HepG2 (cell line): Measurements from ENCODE around the gene LDLRAD4. TPM values are rescaled to one million over a fixed set of nuclear protein-coding genes. Genes with fewer than 3 reads are reported as not detected.

Experiments
- ATAC-seq: fragments of 200-7000 bp; cut with Tn5 transposase; 3 replicates; pipeline ENCODE4 v1.9.1; 2020; ENCODE audit warnings: mild to moderate bottlenecking, moderate library complexity
- BruUV-seq: library from RNA; stranded (reverse); fragments of 400-500 nt; replicated peaks from 2 replicates; lab custom pipeline; 2021; lab: Mats Ljungman, UMichigan
- CTCF ChIA-PET: fragments of 300-600 bp; formaldehyde crosslinking; extraction: SDS; loops from one replicate; lab custom pipeline; 2021; ENCODE audit warnings: low total read pairs, inconsistent platforms, low intra/inter-chr PET ratio; lab: Yijun Ruan, JAX
- POLR2A ChIA-PET: fragments of 350-600 bp; sonication (Branson Sonifier 250); formaldehyde crosslinking; loops from one replicate; lab custom pipeline; 2020; ENCODE audit warnings: antibody characterized with exemption, inconsistent platforms; lab: Yijun Ruan, JAX
- DNase-seq: peaks from one replicate; pipeline ENCODE4 v3.0.0-alpha.2; 2015; ENCODE audit warnings: low spot score
- FAIRE-seq: peaks from 3 replicates; lab custom pipeline; 2011; peaks lifted over from hg19 to GRCh38; lab: Jason Lieb, UNC
- H2AFZ ChIP-seq: one replicate; pipeline ENCODE4 v1.6.1; 2011; ENCODE audit warnings: low read length, inconsistent platforms
- H3K27ac ChIP-seq: fragments of 300-600 bp; 3 replicates; pipeline ENCODE4 v1.8.0; 2011; ENCODE audit warnings: mixed run types, mild to moderate bottlenecking, mixed read lengths, low read length, inconsistent platforms; ENCODE audit not compliant: insufficient read depth; ENCODE audit errors: extremely low read length
- H3K27me3 ChIP-seq, 2 experiments: fragments of 200-600 bp in 1 of 2; 2 replicates in 1 of 2; 3 replicates in 1 of 2; pipeline versions ENCODE4 v1.6.0 to v1.8.0; 2011; ENCODE audit warnings: low read length in 2 of 2, mild to moderate bottlenecking in 2 of 2, moderate library complexity in 2 of 2, inconsistent platforms in 1 of 2; ENCODE audit not compliant: insufficient read depth in 2 of 2, control insufficient read depth in 1 of 2
- H3K36me3 ChIP-seq, 2 experiments: fragments of 200-600 bp in 1 of 2; replicated peaks in 1 of 2; 2 replicates in 1 of 2; 3 replicates in 1 of 2; pipeline versions ENCODE4 v1.5.1 to v1.8.0; 2011; ENCODE audit warnings: low read length in 2 of 2, inconsistent platforms in 1 of 2; ENCODE audit not compliant: insufficient read depth in 2 of 2, control insufficient read depth in 1 of 2
- H3K4me1 ChIP-seq: 2 replicates; pipeline ENCODE4 v1.5.1; 2012; ENCODE audit warnings: low read length, inconsistent platforms; ENCODE audit not compliant: insufficient read depth
- H3K4me2 ChIP-seq: 2 replicates; pipeline ENCODE4 v1.6.0; 2011; ENCODE audit warnings: low read depth, low read length, inconsistent platforms
- H3K4me3 ChIP-seq, 3 experiments: fragments of 200-600 bp in 1 of 3; sonication (generic), shearing (Covaris generic) in 1 of 3; replicated peaks in 1 of 3; 2 replicates each; pipeline ENCODE4 v1.5.1; 2011 to 2016; ENCODE audit warnings: low read length in 3 of 3, inconsistent platforms in 2 of 3, low read depth in 2 of 3, mild to moderate bottlenecking in 2 of 3, control low read depth in 1 of 3, mixed read lengths in 1 of 3; ENCODE audit not compliant: insufficient read depth in 1 of 3
- H3K79me2 ChIP-seq: one replicate; pipeline ENCODE4 v1.6.1; 2011; ENCODE audit warnings: low read length, inconsistent platforms; ENCODE audit not compliant: insufficient read depth
- H3K9ac ChIP-seq: 2 replicates; pipeline ENCODE4 v1.6.0; 2011; ENCODE audit warnings: mild to moderate bottlenecking, low read depth, low read length, inconsistent platforms; ENCODE audit not compliant: insufficient read depth
- H3K9me3 ChIP-seq: 2 replicates; pipeline ENCODE4 v1.5.1; 2012; ENCODE audit warnings: mild to moderate bottlenecking, low read length
- H4K20me1 ChIP-seq: 2 replicates; pipeline ENCODE4 v1.6.0; 2011; ENCODE audit warnings: inconsistent platforms, mild to moderate bottlenecking, low read length, moderate library complexity; ENCODE audit not compliant: insufficient read depth
- ATF4 ChIP-seq, 2 experiments: fragments of 450-650 bp in 1 of 2; sonication (generic) in 1 of 2; formaldehyde crosslinking; IDR thresholded peaks; 2 replicates each; pipeline versions ENCODE4 v1.5.0 to v1.8.0; 2020 to 2022; ENCODE audit warnings: mild to moderate bottlenecking in 1 of 2, missing genetic modification reagents in 1 of 2
- DNMT1 ChIP-seq: sonication (generic); formaldehyde crosslinking; IDR thresholded peaks from 2 replicates; pipeline ENCODE4 v1.5.1; 2020; ENCODE audit warnings: mild to moderate bottlenecking, missing genetic modification reagents
- ETS1 ChIP-seq: sonication (generic); formaldehyde crosslinking; IDR thresholded peaks from 2 replicates; pipeline ENCODE4 v1.4.0; 2020; ENCODE audit warnings: missing genetic modification reagents
- FOSL2 ChIP-seq: sonication (generic); formaldehyde crosslinking; IDR thresholded peaks from 2 replicates; pipeline ENCODE4 v1.4.0; 2020; ENCODE audit warnings: missing genetic modification reagents
- HOXA5 ChIP-seq: sonication (generic); formaldehyde crosslinking; IDR thresholded peaks from 2 replicates; pipeline ENCODE4 v1.4.0; 2020; ENCODE audit warnings: missing genetic modification reagents
- MTF2 ChIP-seq: sonication (generic); formaldehyde crosslinking; IDR thresholded peaks from 2 replicates; pipeline ENCODE4 v1.5.0; 2020; ENCODE audit warnings: missing genetic modification reagents, borderline replicate concordance
- PATZ1 ChIP-seq: sonication (generic); formaldehyde crosslinking; IDR thresholded peaks from 2 replicates; pipeline ENCODE4 v1.4.0; 2020; ENCODE audit warnings: missing genetic modification reagents
- RAD21 ChIP-seq: fragments of 450-650 bp; formaldehyde crosslinking; IDR thresholded peaks from 2 replicates; pipeline ENCODE4 v1.5.0; 2020; ENCODE audit warnings: mild to moderate bottlenecking
- ZBTB33 ChIP-seq: sonication (generic); formaldehyde crosslinking; IDR thresholded peaks from 2 replicates; pipeline ENCODE4 v1.4.0; 2020; ENCODE audit warnings: missing genetic modification reagents
- ZNF234 ChIP-seq: sonication (generic); formaldehyde crosslinking; conservative IDR thresholded peaks from 2 replicates; pipeline ENCODE4 v1.5.1; 2020; ENCODE audit warnings: mild to moderate bottlenecking, missing genetic modification reagents
- ZNF3 ChIP-seq: IDR thresholded peaks from 2 replicates; pipeline ENCODE4 v1.7.0; 2017; ENCODE audit warnings: inconsistent platforms
- ZNF687 ChIP-seq: sonication (generic); formaldehyde crosslinking; IDR thresholded peaks from 2 replicates; pipeline ENCODE4 v1.5.1; 2020; ENCODE audit warnings: mild to moderate bottlenecking, missing genetic modification reagents, moderate library complexity
- ZNF746 ChIP-seq: sonication (generic); formaldehyde crosslinking; IDR thresholded peaks from 2 replicates; pipeline ENCODE4 v1.8.0; 2022; ENCODE audit warnings: mild to moderate bottlenecking, missing genetic modification reagents
- WGBS: methylation state at CpG from one replicate; pipeline ENCODE4 v1.1.6; 2017; ENCODE audit warnings: low lambda C conversion rate; 5-methylcytosine and 5-hydroxymethylcytosine counted together
- in situ Hi-C: cut with HindIII; loops from 2 replicates; pipeline ENCODE4 v1.10.0; 2017; ENCODE audit warnings: low pct_unique_long_range_greater_than_20kb; ENCODE audit not compliant: extremely low pct_ligation_motif_present
- intact Hi-C: fragments of 100-400 bp; cut with micrococcal nuclease; formaldehyde crosslinking; loops from one replicate; pipeline ENCODE4 v1.10.0; 2022; ENCODE audit not compliant: unreplicated experiment
- polyA plus RNA-seq, 8 experiments: library from polyadenylated mRNA; depleted of rRNA in 3 of 8; stranded (reverse) in 7 of 8; unstranded in 1 of 8; fragments of >200 nt; fragmentation: Illumina TruSeq in 4 of 8; extraction: Trizol in 4 of 8; gene quantifications; 2 replicates each; pipeline versions ENCODE4 v1.2.1 to v1.2.3, GENCODE V29; 2011 to 2016; ENCODE audit warnings: low read depth in 4 of 8, missing spikeins in 1 of 8, mixed read lengths in 1 of 8; ENCODE audit not compliant: insufficient read depth in 1 of 8
- total RNA-seq, 5 experiments: library from RNA; depleted of rRNA; stranded (reverse); fragments of >200 nt; fragmentation: Illumina TruSeq; extraction: Trizol; gene quantifications; 2 replicates each; pipeline ENCODE4 v1.2.3, GENCODE V29; 2016; ENCODE audit warnings: low read depth in 1 of 5

LDLRAD4 gene
- total and polyA plus RNA-seq, 2 of the 13 experiments (the other 11 are each of a cell fraction or from before 2014, with no cell fraction given): 13.6 to 20.9 TPM

- Histone ChIP-seq H3K27me3 (no peaks in the 10 kb centered on the region), H3K4me3 (no peak overlapping the region), H3K9me3 (no peaks in the 10 kb centered on the region), H3K27ac (no peak overlapping the region), H4K20me1 (no peaks in the 10 kb centered on the region), H3K4me1 (peaks cover 48% of the 10 kb centered on the region), H3K36me3 (no peaks in the 10 kb centered on the region), H3K4me2 (0 out of 2 replicates have a peak overlapping the region, but pooled peaks have one; percentile 33), H3K79me2 (no peaks in the 10 kb centered on the region), H3K9ac (no peak overlapping the region), H2AFZ (no peak overlapping the region)
- DNase-seq (no peak), ATAC-seq (no peak; the same call in 2 of the 3 replicates), FAIRE-seq (no peak)
- intact Hi-C loops: loop anchor here (10.0 kb wide), 1 partner anchor 232 kb away; the partner anchor contains the start of gene LDLRAD4
- in situ Hi-C loops: no loop called here
- CTCF ChIA-PET: no interaction called here
- whole genome bisulfite sequencing: 85% methylated on average over 19 of the region's 22 CpGs
- no TSS peak for BruUV-seq
- POLR2A ChIA-PET: no interaction called here
- no peak for TF ChIP-seq ZNF746
- no peak for TF ChIP-seq ZNF3 (CRISPR knock-in tag)
- no peak for TF ChIP-seq RAD21
- no peak for TF ChIP-seq HOXA5 (CRISPR knock-in tag)
- TF ChIP-seq ZNF687 (CRISPR knock-in tag): peak; percentile 2; the same call in 1 of the 2 replicates
- peak; percentile 46; the same call in 1 of the 2 replicates for TF ChIP-seq ZBTB33 (CRISPR knock-in tag)
- TF ChIP-seq ZNF234 (CRISPR knock-in tag): no peak
- TF ChIP-seq FOSL2 (CRISPR knock-in tag): no peak
- TF ChIP-seq PATZ1 (CRISPR knock-in tag): peak; percentile 9; the same call in 1 of the 2 replicates
- no peak for TF ChIP-seq ETS1 (CRISPR knock-in tag)
- no peak for TF ChIP-seq MTF2 (CRISPR knock-in tag)
- TF ChIP-seq ATF4 (CRISPR knock-in tag; IDR thresholded peaks at IDR 0.05): no peak
- TF ChIP-seq DNMT1 (CRISPR knock-in tag): no peak
Observed at GRCh38 chr18:13446610-13447461, 228.3 kb downstream of the LDLRAD4 start.
